NCI-H1092 treated with DMSO at 0.1 percent for 48 hours (cell line): ENCODE results near the gene SNTB2.

Source experiments
- DNase-seq: peaks from one replicate; lab custom pipeline; 2025; lab: John Stamatoyannopoulos, UW

SNTB2 gene

GRCh38 chr16:69344171-69344570 is 157.2 kb downstream of the SNTB2 start:
- DNase-seq: no peak

DNA sequence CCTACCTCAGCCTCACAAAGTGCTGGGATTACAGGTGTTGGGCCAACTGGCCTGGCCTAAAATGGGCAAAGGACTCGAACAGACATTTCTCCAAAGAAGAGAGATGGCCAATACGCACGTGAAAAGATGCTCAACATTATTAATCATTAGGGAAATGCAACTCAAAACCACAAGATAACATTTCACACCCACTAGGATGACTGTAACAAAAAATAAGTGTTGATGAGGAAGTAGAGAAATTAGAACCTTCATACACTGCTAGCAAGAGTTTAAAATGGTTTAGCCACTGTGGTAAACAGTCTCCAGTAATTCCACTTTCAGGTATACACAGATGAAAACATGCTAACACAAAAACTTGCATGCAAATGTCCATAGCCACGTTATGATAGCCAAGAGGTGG is 159.0 kb downstream of the SNTB2 start:
- DNase-seq: no peak

- no peak for DNase-seq
Measured at GRCh38 chr16:69346683-69347082, 159.7 kb downstream of the SNTB2 start.

DNA sequence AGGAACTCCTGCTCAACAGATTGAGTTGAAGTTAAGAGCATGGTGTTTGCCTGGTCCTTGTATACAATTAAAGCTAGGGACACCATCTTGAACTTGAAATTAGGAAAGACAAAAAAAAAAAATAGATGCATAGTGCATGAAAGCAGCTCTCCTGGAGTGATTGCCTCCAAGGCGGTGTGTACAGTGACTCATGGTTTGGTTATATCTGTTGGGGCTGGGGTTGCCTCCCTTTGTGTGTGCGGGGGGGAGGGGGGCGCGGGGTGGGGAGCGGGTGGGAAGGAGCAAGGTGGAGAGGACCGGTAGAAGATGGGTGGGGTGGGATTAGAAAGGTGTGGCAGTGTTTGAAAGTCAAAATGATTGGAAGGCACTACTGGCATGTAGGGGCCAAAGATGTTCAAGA is 161.3 kb downstream of the SNTB2 start:
- DNase-seq: no peak

DNA sequence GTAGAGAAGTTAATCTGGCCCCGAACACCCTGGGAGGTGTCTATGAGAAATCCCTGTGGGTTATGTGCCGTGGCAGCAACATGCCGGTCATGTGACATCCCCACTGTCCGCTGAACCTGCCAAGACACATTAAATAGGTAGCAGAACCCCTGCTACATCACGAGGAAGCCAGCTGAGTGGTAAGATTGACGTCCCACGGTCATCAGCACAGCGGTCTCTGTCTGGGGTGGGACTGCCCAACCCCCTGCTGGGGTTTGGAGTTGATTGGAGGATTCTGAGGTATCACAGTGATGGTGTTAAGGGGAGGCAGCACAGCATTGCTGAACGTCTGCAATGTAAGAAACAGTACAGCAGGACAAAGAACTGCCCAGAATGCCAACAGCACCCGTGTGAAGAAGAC is 162.6 kb downstream of the SNTB2 start:
- no peak for DNase-seq

DNA sequence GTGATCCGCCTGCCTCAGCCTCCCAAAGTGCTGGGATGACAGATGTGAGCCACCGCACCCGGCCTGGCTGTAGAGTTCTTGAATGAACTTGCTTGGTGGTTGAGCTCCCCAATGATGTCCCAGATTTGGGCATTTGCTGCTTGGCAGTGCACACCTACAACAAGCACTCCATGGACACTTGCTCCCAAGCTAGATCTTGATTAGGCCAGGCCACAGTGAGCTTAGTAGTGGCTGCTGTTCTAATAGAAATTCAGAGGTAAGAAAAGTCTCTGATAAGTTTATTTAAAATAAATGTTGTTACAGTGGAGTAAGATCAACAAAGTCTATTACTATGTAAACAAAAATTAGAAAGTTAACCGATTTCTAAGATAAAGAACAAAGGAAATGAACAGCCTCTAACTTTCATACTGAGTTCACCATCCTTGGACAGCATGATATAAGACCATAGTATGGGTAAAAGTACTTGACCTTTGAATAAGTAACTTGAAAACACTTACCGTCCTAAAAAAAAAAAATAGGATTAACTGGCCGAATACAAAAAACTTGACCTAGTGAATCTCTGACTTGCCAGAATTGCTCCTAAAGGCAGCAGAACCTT is 163.7 kb downstream of the SNTB2 start:
- DNase-seq: no peak

GRCh38 chr16:69351309-69352027 is 164.5 kb downstream of the SNTB2 start, which contains the start of gene TMED6:
Gene TMED6, minus strand, starts transcription at chr16:69351786. Its CDS starts 33 bp downstream, at chr16:69351753.
- DNase-seq: no peak
